HG02870 (cell line): ENCODE measurements around the gene PHYHIPL.

ENCODE experiments used
- ATAC-seq: cut with Tn5 transposase; IDR thresholded peaks from one replicate; pipeline ENCODE4 v1.9.1; 2021; ENCODE audit warnings: mild to moderate bottlenecking, moderate library complexity; ENCODE audit not compliant: unreplicated experiment

PHYHIPL gene

GRCh38 chr10:59245686-59246085 is 69.2 kb downstream of the PHYHIPL start:
- ATAC-seq = no peak

GRCh38 chr10:59252491-59252890 is 76.0 kb downstream of the PHYHIPL start:
- no peak for ATAC-seq

- ATAC-seq = no peak
Measured at GRCh38 chr10:59255463-59255862, 79.0 kb downstream of the PHYHIPL start.

- no peak for ATAC-seq
Measured at GRCh38 chr10:59257224-59257623, 80.8 kb downstream of the PHYHIPL start.

GRCh38 chr10:59258890-59259289 is 82.4 kb downstream of the PHYHIPL start:
- no peak for ATAC-seq

GRCh38 chr10:59265141-59265540 is 88.7 kb downstream of the PHYHIPL start:
- no peak for ATAC-seq

- no peak for ATAC-seq
Measured at GRCh38 chr10:59266321-59266720, 89.9 kb downstream of the PHYHIPL start.

GRCh38 chr10:59268460-59268859 is 92.0 kb downstream of the PHYHIPL start:
- no peak for ATAC-seq

GRCh38 chr10:59269651-59270050 is 93.2 kb downstream of the PHYHIPL start:
- no peak for ATAC-seq

- ATAC-seq = no peak
Measured at GRCh38 chr10:59270492-59270891, 94.0 kb downstream of the PHYHIPL start.

- ATAC-seq = no peak
Measured at GRCh38 chr10:59271160-59271559, 94.7 kb downstream of the PHYHIPL start.

GRCh38 chr10:59272061-59272460 is 95.6 kb downstream of the PHYHIPL start:
- ATAC-seq = no peak

GRCh38 chr10:59273445-59273844 is 97.0 kb downstream of the PHYHIPL start:
- no peak for ATAC-seq

GRCh38 chr10:59276133-59276532 is 99.7 kb downstream of the PHYHIPL start:
- no peak for ATAC-seq

- ATAC-seq = no peak
Measured at GRCh38 chr10:59276919-59277318, 100.5 kb downstream of the PHYHIPL start.

- no peak for ATAC-seq
Measured at GRCh38 chr10:59279476-59279875, 103.0 kb downstream of the PHYHIPL start.

- ATAC-seq = no peak
Measured at GRCh38 chr10:59279991-59280505, 103.6 kb downstream of the PHYHIPL start.

- no peak for ATAC-seq
Measured at GRCh38 chr10:59281861-59282260, 105.4 kb downstream of the PHYHIPL start.

- ATAC-seq = no peak
Measured at GRCh38 chr10:59283456-59284091, 107.1 kb downstream of the PHYHIPL start.

GRCh38 chr10:59284118-59284975 is 107.9 kb downstream of the PHYHIPL start:
- no peak for ATAC-seq

- no peak for ATAC-seq
Measured at GRCh38 chr10:59285073-59285472, 108.6 kb downstream of the PHYHIPL start.

GRCh38 chr10:59285848-59286247 is 109.4 kb downstream of the PHYHIPL start:
- ATAC-seq = no peak
